ENCODE results near the gene RNF114. TPM values are rescaled to one million over a fixed set of nuclear protein-coding genes. Genes with fewer than 3 reads are reported as not detected.

RNF114 gene
- polyA plus RNA-seq, 1 donor (not counting 4 experiments of a cell fraction or from before 2014, with no cell fraction given): 58.4 TPM

- H3K4me3 ChIP-seq (ENCODE audit: control insufficient read depth in 2 of 3, extremely low read depth in 1 of 3, insufficient read depth in 2 of 3, low read depth in 1 of 3, low read length in 3 of 3): no peak overlapping the region
- H2AFZ ChIP-seq (ENCODE audit: control insufficient read depth, low read length): no peak overlapping the region
- no peak overlapping the region for H3K4me2 ChIP-seq (ENCODE audit: control insufficient read depth, extremely low read depth, insufficient read depth, low read depth, low read length)
- TF ChIP-seq EZH2 (IDR thresholded peaks at IDR 0.05; ENCODE audit: low read length): no peak
- TF ChIP-seq, protein P1, sequence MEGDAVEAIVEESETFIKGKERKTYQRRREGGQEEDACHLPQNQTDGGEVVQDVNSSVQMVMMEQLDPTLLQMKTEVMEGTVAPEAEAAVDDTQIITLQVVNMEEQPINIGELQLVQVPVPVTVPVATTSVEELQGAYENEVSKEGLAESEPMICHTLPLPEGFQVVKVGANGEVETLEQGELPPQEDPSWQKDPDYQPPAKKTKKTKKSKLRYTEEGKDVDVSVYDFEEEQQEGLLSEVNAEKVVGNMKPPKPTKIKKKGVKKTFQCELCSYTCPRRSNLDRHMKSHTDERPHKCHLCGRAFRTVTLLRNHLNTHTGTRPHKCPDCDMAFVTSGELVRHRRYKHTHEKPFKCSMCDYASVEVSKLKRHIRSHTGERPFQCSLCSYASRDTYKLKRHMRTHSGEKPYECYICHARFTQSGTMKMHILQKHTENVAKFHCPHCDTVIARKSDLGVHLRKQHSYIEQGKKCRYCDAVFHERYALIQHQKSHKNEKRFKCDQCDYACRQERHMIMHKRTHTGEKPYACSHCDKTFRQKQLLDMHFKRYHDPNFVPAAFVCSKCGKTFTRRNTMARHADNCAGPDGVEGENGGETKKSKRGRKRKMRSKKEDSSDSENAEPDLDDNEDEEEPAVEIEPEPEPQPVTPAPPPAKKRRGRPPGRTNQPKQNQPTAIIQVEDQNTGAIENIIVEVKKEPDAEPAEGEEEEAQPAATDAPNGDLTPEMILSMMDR (optimal IDR thresholded peaks at IDR 0.05 in 1 of 3, IDR thresholded peaks at IDR 0.05 in 1 of 3, conservative IDR thresholded peaks at IDR 0.05 in 1 of 3; ENCODE audit: extremely low read depth in 1 of 3, insufficient read depth in 2 of 3, low read length in 3 of 3): no peak
- no peaks in the 10 kb centered on the region for H3K79me2 ChIP-seq (ENCODE audit: control insufficient read depth, insufficient read depth, low read length)
- no peaks in the 10 kb centered on the region for H4K20me1 ChIP-seq (ENCODE audit: control insufficient read depth, extremely low read depth, insufficient read depth, low read length)
- H3K9ac ChIP-seq (ENCODE audit: control insufficient read depth, extremely low read depth, insufficient read depth, low read length): no peak overlapping the region
- no peaks in the 10 kb centered on the region for H3K27me3 ChIP-seq (ENCODE audit: control insufficient read depth, extremely low read depth, insufficient read depth, low read length)
- H3K4me1 ChIP-seq (ENCODE audit: control insufficient read depth, extremely low read depth, insufficient read depth, low read length): no peaks in the 10 kb centered on the region
- no peaks in the 10 kb centered on the region for H3K9me3 ChIP-seq (ENCODE audit: control insufficient read depth, low read depth, low read length)
- DNase-seq (ENCODE audit: low read depth, low spot score) (no peak), FAIRE-seq (no peak)
- dilution Hi-C loops (cut with MboI; ENCODE audit: extremely low pct_ligation_motif_present, low sequenced_read_pairs): no loop called here
- H3K27ac ChIP-seq (ENCODE audit: control insufficient read depth, insufficient read depth, low read length): no peak overlapping the region
- H3K36me3 ChIP-seq (ENCODE audit: control insufficient read depth in 2 of 2, extremely low read depth in 1 of 2, insufficient read depth in 2 of 2, low read length in 2 of 2): no peaks in the 10 kb centered on the region
- no peaks in the 10 kb centered on the region for H3K9me1 ChIP-seq (ENCODE audit: control insufficient read depth, extremely low read depth, insufficient read depth, low read length)
Measured at GRCh38 chr20:50003253-50003656, 67.1 kb downstream of the RNF114 start.

Small RNA genes lying within 50 kb of the gene (small RNA-seq; reads per million reads assigned to genes)
- 0 reads per million in 3 experiments for gene RF00017 (ENCODE audit: insufficient read length in 3 of 3, low read depth in 3 of 3, low replicate concordance in 1 of 3)
- gene RF00019 (ENCODE audit: insufficient read length in 3 of 3, low read depth in 3 of 3, low replicate concordance in 1 of 3): 0 reads per million in 3 experiments
- 0 reads per million in 3 experiments for gene RNU6-147P (ENCODE audit: insufficient read length in 3 of 3, low read depth in 3 of 3, low replicate concordance in 1 of 3)

Other genes starting within 250 kb of the RNF114 start
- gene B4GALT5, start 222.5 kb upstream of the RNF114 start, polyA plus RNA-seq: 20.1 to 27.8 TPM (median 23.5 TPM) in 3 replicates
- 1.2 to 1.9 TPM (median 1.9 TPM) in 3 replicates for gene SLC9A8, start 123.6 kb upstream of the RNF114 start, polyA plus RNA-seq
- gene SPATA2, start 20.9 kb upstream of the RNF114 start, polyA plus RNA-seq: 2.8 to 5.2 TPM (median 3.2 TPM) in 3 replicates
- not detected in 3 replicates for gene SNAI1, start 46.6 kb downstream of the RNF114 start, polyA plus RNA-seq
- gene UBE2V1, start 176.8 kb downstream of the RNF114 start, polyA plus RNA-seq: 61.8 to 155 TPM (median 117 TPM) in 3 replicates
- 48.7 to 77.3 TPM (median 62.3 TPM) in 3 replicates for gene PEDS1, start 217.3 kb downstream of the RNF114 start, polyA plus RNA-seq